Uterus (tissue), 4 donors: ENCODE measurements around the gene FAT1. TPM values are rescaled to one million over a fixed set of nuclear protein-coding genes. Genes with fewer than 3 reads are reported as not detected.

Experiments used
- DNase-seq, 2 donors: peaks; one replicate each; pipeline ENCODE4 v3.0.0-alpha.2; 2019 to 2020
- H3K27ac ChIP-seq, 2 donors: fragments of 200-600 bp; sonication (generic); 1 replicate in 1 of 2; 2 replicates in 1 of 2; pipeline ENCODE4 v1.5.1; 2016 to 2018
- H3K27me3 ChIP-seq, 2 donors: fragments of 200-600 bp; sonication (generic); one replicate each; pipeline ENCODE4 v1.5.1; 2018 to 2019; ENCODE audit warnings: control low read depth in 1 of 2
- H3K36me3 ChIP-seq, 2 donors: fragments of 200-600 bp; sonication (generic); one replicate each; pipeline ENCODE4 v1.5.1; 2019; ENCODE audit warnings: control low read depth in 1 of 2
- H3K4me1 ChIP-seq, 2 donors: fragments of 200-600 bp; sonication (generic); one replicate each; pipeline ENCODE4 v1.5.1; 2018 to 2019; ENCODE audit warnings: control low read depth in 1 of 2
- H3K4me3 ChIP-seq, 2 donors: fragments of 200-600 bp; sonication (generic); 1 replicate in 1 of 2; 2 replicates in 1 of 2; pipeline ENCODE4 v1.5.1; 2018 to 2019; ENCODE audit warnings: mild to moderate bottlenecking in 1 of 2
- H3K9me3 ChIP-seq, 2 donors: fragments of 200-600 bp; sonication (generic); one replicate each; pipeline ENCODE4 v1.5.1; 2019; ENCODE audit warnings: control low read depth in 1 of 2
- POLR2A ChIP-seq, 2 donors: fragments of 450-650 bp; IDR thresholded peaks; one replicate each; pipeline ENCODE4 v1.6.1; 2016; ENCODE audit warnings: antibody characterized with exemption in 2 of 2, mild to moderate bottlenecking in 1 of 2, moderate library complexity in 1 of 2
- intact Hi-C: fragments of 100-400 bp; cut with DNase I; formaldehyde crosslinking; loops from one replicate; pipeline ENCODE4 v1.15.1; 2023; ENCODE audit warnings: low total_unique reads
- total RNA-seq, 4 donors: library from RNA; depleted of rRNA in 3 of 4; stranded (reverse); fragments of >200 nt in 3 of 4; gene quantifications; one replicate each; pipeline versions ENCODE4 v1.1.0 to v1.2.4, GENCODE V29; 2014 to 2023
- TF ChIP-seq, protein P1 (sequence below), 4 experiments: fragments of 200-600 bp in 2 of 4; fragments of 450-650 bp in 2 of 4; sonication (generic) in 2 of 4; IDR thresholded peaks; one replicate each; pipeline ENCODE4 v1.5.1; 2016 to 2019; ENCODE audit warnings: antibody characterized with exemption in 4 of 4, mild to moderate bottlenecking in 2 of 4, moderate library complexity in 1 of 4
- donor health status: DM: yes; HTN: yes; CAD: no.

FAT1 gene
- total RNA-seq, 4 donors from 2014 or later, result 11.5 to 245 (median 52.5) TPM

DNA sequence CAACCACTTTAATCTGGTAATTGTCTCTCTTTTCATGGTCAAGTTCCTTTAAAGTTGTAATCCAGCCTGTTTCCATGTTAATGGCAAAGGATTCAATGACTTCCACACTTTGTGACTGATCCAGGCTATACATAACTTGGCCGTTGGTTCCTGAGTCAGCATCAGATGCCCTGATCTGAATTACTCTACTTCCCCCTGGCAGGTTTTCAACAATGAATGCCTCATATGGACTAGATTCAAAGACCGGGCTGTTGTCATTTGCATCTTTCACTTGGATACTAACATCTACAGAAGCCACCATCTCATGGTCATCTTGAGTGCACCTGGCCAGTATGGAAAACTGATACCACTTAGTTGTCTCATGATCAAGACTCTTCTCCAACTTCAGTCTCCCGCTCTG lies 105.7 kb downstream of the FAT1 start:
- DNase-seq, result no peak
- Histone ChIP-seq H3K4me3 (no peak overlapping the region), H3K27ac (no peak overlapping the region), H3K27me3 (no peaks in the 10 kb centered on the region), H3K4me1 (no peaks in the 10 kb centered on the region), H3K36me3 (no peaks in the 10 kb centered on the region), H3K9me3 (no peaks in the 10 kb centered on the region)
- TF ChIP-seq, protein P1, sequence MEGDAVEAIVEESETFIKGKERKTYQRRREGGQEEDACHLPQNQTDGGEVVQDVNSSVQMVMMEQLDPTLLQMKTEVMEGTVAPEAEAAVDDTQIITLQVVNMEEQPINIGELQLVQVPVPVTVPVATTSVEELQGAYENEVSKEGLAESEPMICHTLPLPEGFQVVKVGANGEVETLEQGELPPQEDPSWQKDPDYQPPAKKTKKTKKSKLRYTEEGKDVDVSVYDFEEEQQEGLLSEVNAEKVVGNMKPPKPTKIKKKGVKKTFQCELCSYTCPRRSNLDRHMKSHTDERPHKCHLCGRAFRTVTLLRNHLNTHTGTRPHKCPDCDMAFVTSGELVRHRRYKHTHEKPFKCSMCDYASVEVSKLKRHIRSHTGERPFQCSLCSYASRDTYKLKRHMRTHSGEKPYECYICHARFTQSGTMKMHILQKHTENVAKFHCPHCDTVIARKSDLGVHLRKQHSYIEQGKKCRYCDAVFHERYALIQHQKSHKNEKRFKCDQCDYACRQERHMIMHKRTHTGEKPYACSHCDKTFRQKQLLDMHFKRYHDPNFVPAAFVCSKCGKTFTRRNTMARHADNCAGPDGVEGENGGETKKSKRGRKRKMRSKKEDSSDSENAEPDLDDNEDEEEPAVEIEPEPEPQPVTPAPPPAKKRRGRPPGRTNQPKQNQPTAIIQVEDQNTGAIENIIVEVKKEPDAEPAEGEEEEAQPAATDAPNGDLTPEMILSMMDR (IDR thresholded peaks at IDR 0.05), result no peak
- no peak for TF ChIP-seq POLR2A (IDR thresholded peaks at IDR 0.05)
- intact Hi-C loops, result no loop called here

DNA sequence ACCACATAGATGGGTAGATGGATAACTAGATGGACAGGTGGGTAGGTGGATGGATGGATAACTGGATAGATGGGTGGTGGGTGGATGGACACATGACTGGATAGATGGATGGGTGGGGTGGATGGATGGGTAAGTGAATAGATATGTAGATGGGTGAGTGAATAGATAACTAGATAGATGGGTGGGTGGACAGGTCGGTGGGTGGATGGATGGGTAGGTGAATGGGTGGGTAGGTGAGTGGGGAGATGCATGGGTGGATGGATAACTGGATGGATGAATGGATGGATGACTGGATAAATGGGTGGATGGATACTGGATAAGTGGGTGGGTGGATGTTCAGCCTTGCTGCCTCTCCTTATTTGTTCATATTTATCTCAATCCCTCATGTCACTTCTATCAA lies 116.2 kb downstream of the FAT1 start:
- H3K36me3 ChIP-seq, result no peaks in the 10 kb centered on the region
- no peaks in the 10 kb centered on the region for H3K4me1 ChIP-seq
- no peak overlapping the region for H3K27ac ChIP-seq
- no peaks in the 10 kb centered on the region for H3K9me3 ChIP-seq
- DNase-seq, result no peak
- TF ChIP-seq, protein P1 (IDR thresholded peaks at IDR 0.05), result no peak
- TF ChIP-seq POLR2A (IDR thresholded peaks at IDR 0.05), result no peak
- intact Hi-C loops, result no loop called here
- H3K4me3 ChIP-seq, result no peak overlapping the region
- no peaks in the 10 kb centered on the region for H3K27me3 ChIP-seq

DNA sequence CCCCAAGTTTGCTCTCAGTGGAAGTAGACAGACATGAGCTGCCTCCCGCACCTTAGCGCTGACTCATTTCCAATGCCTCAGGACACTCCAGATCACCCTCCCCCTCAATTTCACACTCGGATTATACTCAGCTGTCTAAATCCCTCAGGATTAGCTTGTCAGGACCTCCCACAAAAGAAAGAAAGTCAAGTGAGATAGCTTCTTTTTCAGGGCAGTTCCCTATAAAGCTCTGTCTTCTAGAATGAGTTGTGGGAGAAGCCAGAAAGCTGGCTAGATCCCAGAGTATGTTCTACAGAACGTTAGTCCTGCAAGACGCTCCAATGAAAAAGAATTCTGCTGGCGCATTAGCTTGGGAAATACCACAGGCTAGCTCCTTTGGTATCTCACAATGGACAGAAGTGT lies 117.1 kb downstream of the FAT1 start:
- H3K9me3 ChIP-seq, result no peaks in the 10 kb centered on the region
- TF ChIP-seq, protein P1 (IDR thresholded peaks at IDR 0.05), result no peak
- no peak for TF ChIP-seq POLR2A (IDR thresholded peaks at IDR 0.05)
- H3K27ac ChIP-seq, result no peak overlapping the region
- DNase-seq, result no peak
- no peak overlapping the region for H3K4me3 ChIP-seq
- no peaks in the 10 kb centered on the region for H3K4me1 ChIP-seq
- intact Hi-C loops, result no loop called here
- no peaks in the 10 kb centered on the region for H3K36me3 ChIP-seq
- H3K27me3 ChIP-seq, result no peaks in the 10 kb centered on the region

DNA sequence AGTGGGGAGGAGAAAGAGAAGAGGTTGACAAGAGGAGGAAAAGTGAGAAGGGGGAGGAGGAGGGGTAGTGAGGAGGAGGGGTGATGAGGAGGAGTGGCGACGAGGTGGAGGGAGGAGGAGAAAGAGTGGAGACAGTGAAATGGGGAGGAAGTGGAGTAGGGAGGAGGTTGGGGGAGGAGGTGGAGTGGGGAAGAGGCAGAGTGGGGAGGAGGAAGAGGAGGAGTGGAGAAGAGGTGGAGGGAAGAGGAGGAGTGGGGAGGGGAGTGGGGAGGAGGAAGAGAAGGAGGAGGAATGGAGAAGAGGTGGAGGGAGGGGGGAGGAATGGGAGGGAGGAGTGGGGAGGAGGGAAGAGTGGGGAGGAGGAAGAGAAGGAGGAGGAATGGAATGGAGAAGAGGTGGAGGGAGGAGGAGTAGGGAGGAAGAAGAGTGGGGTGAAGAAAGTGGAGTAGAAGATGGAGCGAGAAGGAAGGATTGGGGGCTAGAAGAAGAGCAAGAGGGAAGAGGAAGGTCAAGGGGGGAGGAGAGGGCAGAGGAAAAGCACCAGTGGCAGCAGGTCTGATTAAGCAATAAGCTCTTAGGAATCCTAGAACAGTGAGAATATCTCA lies 118.3 kb downstream of the FAT1 start:
- Histone ChIP-seq H3K36me3 (no peaks in the 10 kb centered on the region), H3K4me1 (no peaks in the 10 kb centered on the region), H3K4me3 (no peak overlapping the region), H3K27ac (no peak overlapping the region), H3K27me3 (no peaks in the 10 kb centered on the region), H3K9me3 (no peaks in the 10 kb centered on the region)
- intact Hi-C loops, result no loop called here
- no peak for DNase-seq
- TF ChIP-seq, protein P1 (IDR thresholded peaks at IDR 0.05), result no peak
- TF ChIP-seq POLR2A (IDR thresholded peaks at IDR 0.05), result no peak

DNA sequence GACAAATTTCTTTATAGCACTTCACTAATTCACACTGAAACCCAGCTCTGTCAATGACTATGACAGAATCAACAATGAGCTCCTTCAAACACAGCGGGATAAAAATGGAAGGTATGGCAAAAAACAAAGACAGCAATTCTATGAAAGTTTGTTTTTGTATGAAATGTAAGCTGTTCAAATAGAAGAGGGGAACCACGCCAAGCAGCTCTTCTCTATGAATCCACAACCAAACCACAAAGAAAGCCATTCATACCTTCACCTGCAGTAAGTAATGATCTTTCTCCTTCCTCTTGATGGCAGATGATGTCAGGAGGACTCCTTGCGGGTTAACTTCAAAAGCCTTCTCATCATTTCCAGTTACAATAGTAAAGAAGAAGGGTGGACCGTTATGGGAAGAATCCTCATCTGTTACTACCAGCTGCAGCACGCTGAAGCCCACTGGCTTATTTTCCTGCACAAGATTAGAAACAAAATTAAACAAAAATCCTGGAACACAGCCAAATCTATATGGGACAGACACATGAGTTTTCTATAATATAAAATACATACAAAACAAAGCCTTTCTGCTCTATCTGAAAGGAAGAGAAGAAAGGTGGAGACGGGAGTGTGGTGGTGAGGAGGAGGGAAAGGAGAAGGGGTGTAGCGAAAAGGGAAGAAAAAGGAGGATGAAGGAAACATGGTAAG lies 119.4 kb downstream of the FAT1 start:
- no peaks in the 10 kb centered on the region for H3K9me3 ChIP-seq
- H3K4me1 ChIP-seq, result no peaks in the 10 kb centered on the region
- no peaks in the 10 kb centered on the region for H3K27me3 ChIP-seq
- intact Hi-C loops, result no loop called here
- H3K36me3 ChIP-seq, result no peaks in the 10 kb centered on the region
- DNase-seq, result no peak
- TF ChIP-seq, protein P1 (IDR thresholded peaks at IDR 0.05), result no peak
- no peak for TF ChIP-seq POLR2A (IDR thresholded peaks at IDR 0.05)
- no peak overlapping the region for H3K27ac ChIP-seq
- H3K4me3 ChIP-seq, result no peak overlapping the region
